Ureter (tissue), 1 donor: ENCODE measurements around the gene ARFRP1. TPM values are rescaled to one million over a fixed set of nuclear protein-coding genes. Genes with fewer than 3 reads are reported as not detected.
A peak's percentile ranks its signal among the peaks of the same experiment; 100 is the strongest.
"Not testable (repeated sequence)": the region's sequence is repeated elsewhere in the genome, so short reads cannot be mapped to it uniquely, and the experiment has no call there.

ENCODE experiments used
- DNase-seq: peaks from one replicate; pipeline ENCODE4 v3.0.0-alpha.2; 2020; ENCODE audit warnings: low spot score
- total RNA-seq: library from RNA; stranded (reverse); gene quantifications from one replicate; pipeline ENCODE4 v1.2.4, GENCODE V29; 2023
- donor health status: DM: yes; HTN: yes; CAD: no.

The ARFRP1 gene
- total RNA-seq, 1 donor from 2014 or later: 69.8 TPM

GRCh38 chr20:63678071-63678470 is 29.7 kb downstream of the ARFRP1 start:
- DNase-seq: no peak

- no peak for DNase-seq
These were observed 32.0 kb downstream of the ARFRP1 start for GRCh38 chr20:63675681-63676368.

- DNase-seq: no peak
These were observed 33.8 kb downstream of the ARFRP1 start for GRCh38 chr20:63673951-63674350.

- no peak for DNase-seq
These were observed 35.1 kb downstream of the ARFRP1 start for GRCh38 chr20:63672666-63673065.

GRCh38 chr20:63671695-63672094 is 36.1 kb downstream of the ARFRP1 start:
- not testable (repeated sequence) for DNase-seq

- DNase-seq: no peak
These were observed 39.4 kb downstream of the ARFRP1 start for GRCh38 chr20:63668351-63668750.

GRCh38 chr20:63667858-63668257 is 39.9 kb downstream of the ARFRP1 start:
- DNase-seq: no peak

GRCh38 chr20:63665708-63666107 is 42.1 kb downstream of the ARFRP1 start:
- DNase-seq: no peak

- no peak for DNase-seq
These were observed 42.7 kb downstream of the ARFRP1 start for GRCh38 chr20:63664861-63665594.

- DNase-seq: no peak
These were observed 43.5 kb downstream of the ARFRP1 start for GRCh38 chr20:63664143-63664851.

GRCh38 chr20:63663332-63664066 is 44.3 kb downstream of the ARFRP1 start:
- no peak for DNase-seq

GRCh38 chr20:63662813-63663189 is 45.0 kb downstream of the ARFRP1 start:
- no peak for DNase-seq

- DNase-seq: no peak
These were observed 45.6 kb downstream of the ARFRP1 start for GRCh38 chr20:63661959-63662812.

GRCh38 chr20:63661108-63661507 is 46.7 kb downstream of the ARFRP1 start:
- DNase-seq: no peak

GRCh38 chr20:63660622-63661021 is 47.2 kb downstream of the ARFRP1 start:
- no peak for DNase-seq

- DNase-seq: not testable (repeated sequence)
These were observed 47.6 kb downstream of the ARFRP1 start for GRCh38 chr20:63660174-63660573.

GRCh38 chr20:63659370-63659769 is 48.4 kb downstream of the ARFRP1 start:
- DNase-seq: no peak

GRCh38 chr20:63658749-63659187 is 49.0 kb downstream of the ARFRP1 start:
- DNase-seq: no peak

- DNase-seq: peak; percentile 92
These were observed 49.6 kb downstream of the ARFRP1 start, which contains the start of gene RTEL1 for GRCh38 chr20:63657937-63658748. Gene RTEL1 (plus strand): TSS chr20:63658312. CDS start chr20:63659403, 1,091 bp downstream.
